HL-60/S4 treated with phorbol 12-myristate 13-acetate at 8.2 ng/mL for 4 days and 3 days (cell line): Measurements from ENCODE around the gene PPDPF.

ENCODE experiments used
- in situ Hi-C: fragments of 300-500 bp; cut with MboI; formaldehyde crosslinking; loops from 2 replicates; pipeline ENCODE4 v1.15.0; 2022; ENCODE audit warnings: low sequenced_read_pairs

PPDPF gene

GRCh38 chr20:63519668-63520503, 679 bp upstream of the PPDPF start:
- in situ Hi-C loops, result no loop called here

GRCh38 chr20:63520934-63521601, 503 bp downstream of the PPDPF start:
- in situ Hi-C loops, result no loop called here

- in situ Hi-C loops, result no loop called here
Observed at GRCh38 chr20:63521602-63522001, 1.0 kb downstream of the PPDPF start.

- in situ Hi-C loops, result no loop called here
Observed at GRCh38 chr20:63522091-63522868, 1.7 kb downstream of the PPDPF start.

- in situ Hi-C loops, result no loop called here
Observed at GRCh38 chr20:63522981-63523611, 2.5 kb downstream of the PPDPF start.

- in situ Hi-C loops, result no loop called here
Observed at GRCh38 chr20:63525185-63525584, 4.6 kb downstream of the PPDPF start.

GRCh38 chr20:63525971-63526370, 5.4 kb downstream of the PPDPF start:
- in situ Hi-C loops, result no loop called here

GRCh38 chr20:63527184-63527583, 6.6 kb downstream of the PPDPF start:
- in situ Hi-C loops, result no loop called here

GRCh38 chr20:63529180-63529860, 8.8 kb downstream of the PPDPF start:
- in situ Hi-C loops, result no loop called here

GRCh38 chr20:63529861-63530787, 9.6 kb downstream of the PPDPF start:
- in situ Hi-C loops, result no loop called here

GRCh38 chr20:63530788-63531160, 10.2 kb downstream of the PPDPF start:
- in situ Hi-C loops, result no loop called here

- in situ Hi-C loops, result no loop called here
Observed at GRCh38 chr20:63531686-63532448, 11.3 kb downstream of the PPDPF start.

- in situ Hi-C loops, result no loop called here
Observed at GRCh38 chr20:63532449-63532971, 11.9 kb downstream of the PPDPF start.

- in situ Hi-C loops, result no loop called here
Observed at GRCh38 chr20:63533388-63533787, 12.8 kb downstream of the PPDPF start.

- in situ Hi-C loops, result no loop called here
Observed at GRCh38 chr20:63533871-63534393, 13.4 kb downstream of the PPDPF start.

GRCh38 chr20:63534427-63534830, 13.9 kb downstream of the PPDPF start:
- in situ Hi-C loops, result no loop called here

- in situ Hi-C loops, result no loop called here
Observed at GRCh38 chr20:63534831-63535651, 14.5 kb downstream of the PPDPF start.
